Suprapubic skin (tissue), 4 donors: ENCODE measurements around the gene PIGR.

Experiments
- EP300 ChIP-seq: sonication (generic); formaldehyde crosslinking; IDR thresholded peaks from one replicate; pipeline ENCODE4 v1.6.1; 2017; ENCODE audit warnings: antibody characterized with exemption
- POLR2A ChIP-seq, 2 donors: fragments of 450-650 bp; IDR thresholded peaks; one replicate each; pipeline ENCODE4 v1.6.1; 2017; ENCODE audit warnings: antibody characterized with exemption in 2 of 2, mild to moderate bottlenecking in 2 of 2, moderate library complexity in 2 of 2
- POLR2AphosphoS5 ChIP-seq, 3 donors: sonication (generic); formaldehyde crosslinking; IDR thresholded peaks; one replicate each; pipeline ENCODE4 v1.6.1; 2017; ENCODE audit warnings: antibody characterized with exemption in 3 of 3

- TF ChIP-seq POLR2AphosphoS5 (IDR thresholded peaks at IDR 0.05) (no peak), POLR2A (IDR thresholded peaks at IDR 0.05) (no peak), EP300 (no peak)
Observed at GRCh38 chr1:206961668-206962067, 15.4 kb upstream of the PIGR start.
